HepG2 (cell line): ENCODE results near the gene TAS1R1. TPM values are rescaled to one million over a fixed set of nuclear protein-coding genes. Genes with fewer than 3 reads are reported as not detected.

Experiments
- ATAC-seq: fragments of 200-7000 bp; cut with Tn5 transposase; 3 replicates; pipeline ENCODE4 v1.9.1; 2020; ENCODE audit warnings: mild to moderate bottlenecking, moderate library complexity
- BruUV-seq: library from RNA; stranded (reverse); fragments of 400-500 nt; replicated peaks from 2 replicates; lab custom pipeline; 2021; lab: Mats Ljungman, UMichigan
- CTCF ChIA-PET: fragments of 300-600 bp; formaldehyde crosslinking; extraction: SDS; loops from one replicate; lab custom pipeline; 2021; ENCODE audit warnings: low total read pairs, inconsistent platforms, low intra/inter-chr PET ratio; lab: Yijun Ruan, JAX
- POLR2A ChIA-PET: fragments of 350-600 bp; sonication (Branson Sonifier 250); formaldehyde crosslinking; loops from one replicate; lab custom pipeline; 2020; ENCODE audit warnings: antibody characterized with exemption, inconsistent platforms; lab: Yijun Ruan, JAX
- DNase-seq: peaks from one replicate; pipeline ENCODE4 v3.0.0-alpha.2; 2015; ENCODE audit warnings: low spot score
- FAIRE-seq: peaks from 3 replicates; lab custom pipeline; 2011; peaks lifted over from hg19 to GRCh38; lab: Jason Lieb, UNC
- H2AFZ ChIP-seq: one replicate; pipeline ENCODE4 v1.6.1; 2011; ENCODE audit warnings: low read length, inconsistent platforms
- H3K27ac ChIP-seq: fragments of 300-600 bp; 3 replicates; pipeline ENCODE4 v1.8.0; 2011; ENCODE audit warnings: mixed run types, mild to moderate bottlenecking, mixed read lengths, low read length, inconsistent platforms; ENCODE audit not compliant: insufficient read depth; ENCODE audit errors: extremely low read length
- H3K27me3 ChIP-seq, 2 experiments: fragments of 200-600 bp in 1 of 2; 2 replicates in 1 of 2; 3 replicates in 1 of 2; pipeline versions ENCODE4 v1.6.0 to v1.8.0; 2011; ENCODE audit warnings: low read length in 2 of 2, mild to moderate bottlenecking in 2 of 2, moderate library complexity in 2 of 2, inconsistent platforms in 1 of 2; ENCODE audit not compliant: insufficient read depth in 2 of 2, control insufficient read depth in 1 of 2
- H3K36me3 ChIP-seq, 2 experiments: fragments of 200-600 bp in 1 of 2; replicated peaks in 1 of 2; 2 replicates in 1 of 2; 3 replicates in 1 of 2; pipeline versions ENCODE4 v1.5.1 to v1.8.0; 2011; ENCODE audit warnings: low read length in 2 of 2, inconsistent platforms in 1 of 2; ENCODE audit not compliant: insufficient read depth in 2 of 2, control insufficient read depth in 1 of 2
- H3K4me1 ChIP-seq: 2 replicates; pipeline ENCODE4 v1.5.1; 2012; ENCODE audit warnings: low read length, inconsistent platforms; ENCODE audit not compliant: insufficient read depth
- H3K4me2 ChIP-seq: 2 replicates; pipeline ENCODE4 v1.6.0; 2011; ENCODE audit warnings: low read depth, low read length, inconsistent platforms
- H3K4me3 ChIP-seq, 3 experiments: fragments of 200-600 bp in 1 of 3; sonication (generic), shearing (Covaris generic) in 1 of 3; replicated peaks in 1 of 3; 2 replicates each; pipeline ENCODE4 v1.5.1; 2011 to 2016; ENCODE audit warnings: low read length in 3 of 3, inconsistent platforms in 2 of 3, low read depth in 2 of 3, mild to moderate bottlenecking in 2 of 3, control low read depth in 1 of 3, mixed read lengths in 1 of 3; ENCODE audit not compliant: insufficient read depth in 1 of 3
- H3K79me2 ChIP-seq: one replicate; pipeline ENCODE4 v1.6.1; 2011; ENCODE audit warnings: low read length, inconsistent platforms; ENCODE audit not compliant: insufficient read depth
- H3K9ac ChIP-seq: 2 replicates; pipeline ENCODE4 v1.6.0; 2011; ENCODE audit warnings: mild to moderate bottlenecking, low read depth, low read length, inconsistent platforms; ENCODE audit not compliant: insufficient read depth
- H3K9me3 ChIP-seq: 2 replicates; pipeline ENCODE4 v1.5.1; 2012; ENCODE audit warnings: mild to moderate bottlenecking, low read length
- H4K20me1 ChIP-seq: 2 replicates; pipeline ENCODE4 v1.6.0; 2011; ENCODE audit warnings: inconsistent platforms, mild to moderate bottlenecking, low read length, moderate library complexity; ENCODE audit not compliant: insufficient read depth
- AGO2 ChIP-seq: fragments of 200-400 bp; formaldehyde crosslinking; optimal IDR thresholded peaks from 2 replicates; pipeline ENCODE3; 2017; ENCODE audit warnings: mild to moderate bottlenecking, low read depth, low read length, moderate library complexity
- GABPB1 ChIP-seq: IDR thresholded peaks from 2 replicates; pipeline ENCODE4 v1.6.1; 2016; ENCODE audit warnings: mild to moderate bottlenecking, missing genetic modification reagents, moderate library complexity, missing compliant biosample characterization
- KDM5B ChIP-seq: sonication (generic); formaldehyde crosslinking; IDR thresholded peaks from 2 replicates; pipeline ENCODE4 v1.4.0; 2020; ENCODE audit warnings: missing genetic modification reagents, mild to moderate bottlenecking, borderline replicate concordance
- PATZ1 ChIP-seq: sonication (generic); formaldehyde crosslinking; IDR thresholded peaks from 2 replicates; pipeline ENCODE4 v1.4.0; 2020; ENCODE audit warnings: missing genetic modification reagents
- RBFOX2 ChIP-seq: fragments of 200-400 bp; formaldehyde crosslinking; IDR thresholded peaks from 2 replicates; pipeline ENCODE4 v1.6.1; 2017; ENCODE audit warnings: low read depth, mild to moderate bottlenecking, low read length
- ZBTB10 ChIP-seq: sonication (generic); formaldehyde crosslinking; IDR thresholded peaks from 2 replicates; pipeline ENCODE4 v1.4.0; 2020; ENCODE audit warnings: missing genetic modification reagents, borderline replicate concordance
- ZFY ChIP-seq: sonication (generic); formaldehyde crosslinking; IDR thresholded peaks from 2 replicates; pipeline ENCODE4 v1.4.0; 2020; ENCODE audit warnings: missing genetic modification reagents
- ZNF629 ChIP-seq: sonication (generic); formaldehyde crosslinking; conservative IDR thresholded peaks from 2 replicates; pipeline ENCODE4 v1.5.0; 2020; ENCODE audit warnings: missing genetic modification reagents
- ZNF687 ChIP-seq: sonication (generic); formaldehyde crosslinking; IDR thresholded peaks from 2 replicates; pipeline ENCODE4 v1.5.1; 2020; ENCODE audit warnings: mild to moderate bottlenecking, missing genetic modification reagents, moderate library complexity
- ZNF770 ChIP-seq: sonication (generic); formaldehyde crosslinking; IDR thresholded peaks from 2 replicates; pipeline ENCODE4 v1.5.0; 2020; ENCODE audit warnings: mild to moderate bottlenecking, missing genetic modification reagents
- WGBS: methylation state at CpG from one replicate; pipeline ENCODE4 v1.1.6; 2017; ENCODE audit warnings: low lambda C conversion rate; 5-methylcytosine and 5-hydroxymethylcytosine counted together
- in situ Hi-C: cut with HindIII; loops from 2 replicates; pipeline ENCODE4 v1.10.0; 2017; ENCODE audit warnings: low pct_unique_long_range_greater_than_20kb; ENCODE audit not compliant: extremely low pct_ligation_motif_present
- intact Hi-C: fragments of 100-400 bp; cut with micrococcal nuclease; formaldehyde crosslinking; loops from one replicate; pipeline ENCODE4 v1.10.0; 2022; ENCODE audit not compliant: unreplicated experiment
- polyA plus RNA-seq, 8 experiments: library from polyadenylated mRNA; depleted of rRNA in 3 of 8; stranded (reverse) in 7 of 8; unstranded in 1 of 8; fragments of >200 nt; fragmentation: Illumina TruSeq in 4 of 8; extraction: Trizol in 4 of 8; gene quantifications; 2 replicates each; pipeline versions ENCODE4 v1.2.1 to v1.2.3, GENCODE V29; 2011 to 2016; ENCODE audit warnings: low read depth in 4 of 8, missing spikeins in 1 of 8, mixed read lengths in 1 of 8; ENCODE audit not compliant: insufficient read depth in 1 of 8
- total RNA-seq, 5 experiments: library from RNA; depleted of rRNA; stranded (reverse); fragments of >200 nt; fragmentation: Illumina TruSeq; extraction: Trizol; gene quantifications; 2 replicates each; pipeline ENCODE4 v1.2.3, GENCODE V29; 2016; ENCODE audit warnings: low read depth in 1 of 5

TAS1R1 gene
- total and polyA plus RNA-seq, 2 of the 13 experiments (the other 11 are each of a cell fraction or from before 2014, with no cell fraction given): 1.4 to 1.6 TPM

- no peaks in the 10 kb centered on the region for H3K79me2 ChIP-seq
- H3K9me3 ChIP-seq: no peaks in the 10 kb centered on the region
- H4K20me1 ChIP-seq: no peaks in the 10 kb centered on the region
- POLR2A ChIA-PET: no interaction called here
- intact Hi-C loops (no loop called here), in situ Hi-C loops (no loop called here)
- peaks cover 34 to 76% of the 10 kb centered on the region in 2 experiments; a peak in 4 of 5 replicates for H3K27me3 ChIP-seq
- FAIRE-seq: no peak
- no peak for DNase-seq
- CTCF ChIA-PET: no interaction called here
- H3K9ac ChIP-seq: no peak overlapping the region
- H3K4me1 ChIP-seq: peaks cover 62% of the 10 kb centered on the region
- WGBS: 33% methylated on average over 23 of the region's 31 CpGs
- no peak overlapping the region for H3K27ac ChIP-seq
- TF ChIP-seq ZNF687 (CRISPR knock-in tag): peak; percentile 39
- 0 out of 2 replicates have a peak, but pooled peaks have one; percentile 2 for TF ChIP-seq PATZ1 (CRISPR knock-in tag)
- TF ChIP-seq ZFY: peak; percentile 28; the same call in 1 of the 2 replicates
- TF ChIP-seq RBFOX2: 0 out of 2 replicates have a peak, but pooled peaks have one; percentile 32
- TF ChIP-seq ZNF629: peak; percentile 84
- TF ChIP-seq AGO2: no peak
- TF ChIP-seq GABPB1 (CRISPR knock-in tag): peak; percentile 12; the same call in 1 of the 2 replicates
- no peak for TF ChIP-seq ZBTB10
- TF ChIP-seq KDM5B (CRISPR knock-in tag): 0 out of 2 replicates have a peak, but pooled peaks have one; percentile 7
- TF ChIP-seq ZNF770 (CRISPR knock-in tag): 0 out of 2 replicates have a peak, but pooled peaks have one; percentile 27
- H2AFZ ChIP-seq: no peak overlapping the region
- no TSS peak for BruUV-seq
- no peaks in the 10 kb centered on the region for H3K36me3 ChIP-seq
- peak overlapping the region in 1 of 3 experiments; percentile 18; a peak in 2 of 6 replicates for H3K4me3 ChIP-seq
- H3K4me2 ChIP-seq: peak overlapping the region; percentile 40
- 0 out of 3 replicates have a peak, but pooled peaks have one; percentile 2 for ATAC-seq
Measured at GRCh38 chr1:6505367-6506209, 49.5 kb upstream of the TAS1R1 start.
